Nephron progenitor cell (in vitro differentiated cells): ENCODE results near the gene P2RX2.

Experiments used
- DNase-seq: peaks from one replicate; pipeline ENCODE4 v3.0.0; 2021
- H3K27ac Mint-ChIP-seq: 2 replicates; pipeline ENCODE4 v1.8.0; 2021; ENCODE audit warnings: mild to moderate bottlenecking, moderate library complexity, mixed read lengths
- H3K27me3 Mint-ChIP-seq: 2 replicates; pipeline ENCODE4 v1.8.0; 2021; ENCODE audit warnings: mild to moderate bottlenecking, low read depth, mixed read lengths; ENCODE audit not compliant: poor library complexity
- H3K36me3 Mint-ChIP-seq: 2 replicates; pipeline ENCODE4 v1.8.0; 2021; ENCODE audit warnings: low read depth, mixed read lengths
- H3K4me1 Mint-ChIP-seq: 2 replicates; pipeline ENCODE4 v1.8.0; 2021; ENCODE audit warnings: mixed read lengths
- H3K4me3 Mint-ChIP-seq: 2 replicates; pipeline ENCODE4 v1.8.0; 2021; ENCODE audit warnings: mild to moderate bottlenecking, moderate library complexity, mixed read lengths
- H3K9me3 Mint-ChIP-seq: 2 replicates; pipeline ENCODE4 v1.8.0; 2021; ENCODE audit warnings: mild to moderate bottlenecking, moderate library complexity, mixed read lengths
- TF ChIP-seq, protein P1 (sequence below): fragments of 200-600 bp; sonication (generic); IDR thresholded peaks from 2 replicates; pipeline ENCODE4 v1.5.0; 2021; ENCODE audit warnings: antibody characterized with exemption

P2RX2 gene

GRCh38 chr12:132637811-132638210, 19.2 kb downstream of the P2RX2 start:
- TF ChIP-seq, protein P1, sequence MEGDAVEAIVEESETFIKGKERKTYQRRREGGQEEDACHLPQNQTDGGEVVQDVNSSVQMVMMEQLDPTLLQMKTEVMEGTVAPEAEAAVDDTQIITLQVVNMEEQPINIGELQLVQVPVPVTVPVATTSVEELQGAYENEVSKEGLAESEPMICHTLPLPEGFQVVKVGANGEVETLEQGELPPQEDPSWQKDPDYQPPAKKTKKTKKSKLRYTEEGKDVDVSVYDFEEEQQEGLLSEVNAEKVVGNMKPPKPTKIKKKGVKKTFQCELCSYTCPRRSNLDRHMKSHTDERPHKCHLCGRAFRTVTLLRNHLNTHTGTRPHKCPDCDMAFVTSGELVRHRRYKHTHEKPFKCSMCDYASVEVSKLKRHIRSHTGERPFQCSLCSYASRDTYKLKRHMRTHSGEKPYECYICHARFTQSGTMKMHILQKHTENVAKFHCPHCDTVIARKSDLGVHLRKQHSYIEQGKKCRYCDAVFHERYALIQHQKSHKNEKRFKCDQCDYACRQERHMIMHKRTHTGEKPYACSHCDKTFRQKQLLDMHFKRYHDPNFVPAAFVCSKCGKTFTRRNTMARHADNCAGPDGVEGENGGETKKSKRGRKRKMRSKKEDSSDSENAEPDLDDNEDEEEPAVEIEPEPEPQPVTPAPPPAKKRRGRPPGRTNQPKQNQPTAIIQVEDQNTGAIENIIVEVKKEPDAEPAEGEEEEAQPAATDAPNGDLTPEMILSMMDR: no peak
- Mint-ChIP-seq H3K27me3 (peaks cover 5% of the 10 kb centered on the region), H3K27ac (peak overlapping the region; percentile 15), H3K9me3 (no peaks in the 10 kb centered on the region), H3K4me3 (no peak overlapping the region), H3K36me3 (peaks cover 76% of the 10 kb centered on the region), H3K4me1 (peaks cover 28% of the 10 kb centered on the region)
- DNase-seq: no peak

- Mint-ChIP-seq H3K36me3 (peaks cover 70% of the 10 kb centered on the region), H3K4me3 (no peak overlapping the region), H3K4me1 (peaks cover 28% of the 10 kb centered on the region), H3K27me3 (peaks cover 5% of the 10 kb centered on the region), H3K9me3 (no peaks in the 10 kb centered on the region), H3K27ac (peak overlapping the region; percentile 58)
- peak; percentile 48 for DNase-seq
- TF ChIP-seq, protein P1: peak; percentile 82
Observed at GRCh38 chr12:132638541-132639408, 20.2 kb downstream of the P2RX2 start.

DNA sequence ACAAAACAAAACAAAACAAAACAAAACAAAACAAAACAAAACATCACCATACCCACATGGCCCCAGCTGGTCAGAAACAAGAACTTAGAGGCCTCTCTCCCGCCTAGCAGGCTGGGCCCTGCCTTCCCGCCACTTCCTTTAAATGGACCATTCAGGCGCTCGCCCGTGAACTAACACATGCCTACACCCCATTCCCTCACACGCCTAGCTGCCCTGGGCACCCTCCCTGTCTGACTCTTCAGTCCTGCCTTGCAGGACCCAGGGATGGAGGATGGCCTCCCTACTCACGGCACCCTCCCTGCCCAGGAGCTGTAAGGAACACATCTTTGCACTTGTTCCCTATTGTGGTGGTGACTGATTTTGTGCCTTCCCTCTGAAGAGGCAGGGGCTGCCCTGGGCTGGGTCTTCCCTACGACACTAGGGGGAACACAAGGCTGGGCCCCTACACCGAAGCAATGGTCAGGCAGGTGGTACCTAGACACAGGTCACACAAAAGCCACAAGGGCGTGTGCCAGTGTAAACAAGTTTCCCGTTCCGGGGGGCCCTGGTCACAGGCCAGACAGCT, 21.5 kb downstream of the P2RX2 start:
- H3K4me3 Mint-ChIP-seq: no peak overlapping the region
- peaks cover 60% of the 10 kb centered on the region for H3K36me3 Mint-ChIP-seq
- H3K27ac Mint-ChIP-seq: peak overlapping the region; percentile 93
- no peak for DNase-seq
- H3K27me3 Mint-ChIP-seq: peaks cover 5% of the 10 kb centered on the region
- TF ChIP-seq, protein P1: no peak
- H3K4me1 Mint-ChIP-seq: peaks cover 24% of the 10 kb centered on the region
- no peaks in the 10 kb centered on the region for H3K9me3 Mint-ChIP-seq

DNA sequence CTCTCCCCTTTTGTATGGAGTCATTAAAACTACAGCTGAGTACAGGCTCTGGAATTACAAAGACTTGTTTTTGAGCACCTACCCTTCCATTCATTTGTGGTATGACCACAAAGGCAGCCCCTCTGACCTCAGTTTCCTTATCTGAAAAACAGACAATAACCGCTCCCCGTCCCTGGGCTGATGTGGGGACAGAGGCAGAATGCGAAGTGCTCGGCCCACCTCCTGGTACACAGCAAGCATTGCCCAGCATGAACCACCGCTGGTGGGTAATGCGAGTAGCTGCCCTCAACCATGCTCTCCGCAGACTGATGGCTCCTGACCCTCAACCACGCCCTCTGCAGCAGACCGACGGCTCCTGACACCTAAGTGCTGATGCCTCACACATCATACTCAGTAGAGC, 22.4 kb downstream of the P2RX2 start:
- TF ChIP-seq, protein P1: no peak
- Mint-ChIP-seq H3K36me3 (peaks cover 55% of the 10 kb centered on the region), H3K27ac (no peak overlapping the region), H3K4me1 (peaks cover 24% of the 10 kb centered on the region), H3K4me3 (no peak overlapping the region), H3K9me3 (no peaks in the 10 kb centered on the region), H3K27me3 (peaks cover 5% of the 10 kb centered on the region)
- no peak for DNase-seq

GRCh38 chr12:132641811-132642650, 23.5 kb downstream of the P2RX2 start:
- DNase-seq: no peak
- no peak overlapping the region for H3K4me3 Mint-ChIP-seq
- no peak overlapping the region for H3K27ac Mint-ChIP-seq
- TF ChIP-seq, protein P1: no peak
- H3K36me3 Mint-ChIP-seq: peaks cover 51% of the 10 kb centered on the region
- H3K27me3 Mint-ChIP-seq: peaks cover 5% of the 10 kb centered on the region
- H3K9me3 Mint-ChIP-seq: no peaks in the 10 kb centered on the region
- H3K4me1 Mint-ChIP-seq: peaks cover 24% of the 10 kb centered on the region
